ENCODE measurements around the gene UBE3C.
"Not testable (repeated sequence)": the region's sequence is repeated elsewhere in the genome, so short reads cannot be mapped to it uniquely, and the experiment has no call there.

UBE3C gene

DNA sequence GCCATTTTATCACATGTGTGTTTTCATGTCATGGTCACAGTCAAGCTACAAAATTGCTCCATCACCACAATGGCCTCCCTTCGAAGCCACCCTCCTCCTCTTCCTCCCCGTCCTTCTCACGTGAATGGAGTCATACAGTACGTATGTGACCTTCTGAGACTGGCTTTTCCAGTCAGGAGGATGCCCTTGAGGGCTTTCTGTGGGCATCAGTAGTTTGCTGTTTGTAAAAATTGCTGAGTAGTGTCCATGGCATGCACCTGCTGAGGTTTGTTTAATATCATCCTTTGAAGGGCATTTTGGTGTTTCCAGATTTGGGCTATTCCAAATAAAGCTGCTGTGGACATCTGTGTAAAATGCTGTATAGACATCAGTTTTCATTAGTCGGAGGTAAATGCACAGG is 5.9 kb upstream of the UBE3C start:
- DNase-seq = no peak

GRCh38 chr7:157133304-157133703 is 5.4 kb upstream of the UBE3C start:
- DNase-seq = no peak

- no peak for DNase-seq
These were observed 2.4 kb upstream of the UBE3C start for GRCh38 chr7:157136372-157136771.

- no peak for DNase-seq
These were observed 664 bp upstream of the UBE3C start for GRCh38 chr7:157138101-157138423.

- DNase-seq = peak; percentile 55
These were observed 534 bp downstream of the UBE3C start for GRCh38 chr7:157139111-157139809.

GRCh38 chr7:157139810-157140510 is 1.2 kb downstream of the UBE3C start:
- DNase-seq = peak; percentile 9

DNA sequence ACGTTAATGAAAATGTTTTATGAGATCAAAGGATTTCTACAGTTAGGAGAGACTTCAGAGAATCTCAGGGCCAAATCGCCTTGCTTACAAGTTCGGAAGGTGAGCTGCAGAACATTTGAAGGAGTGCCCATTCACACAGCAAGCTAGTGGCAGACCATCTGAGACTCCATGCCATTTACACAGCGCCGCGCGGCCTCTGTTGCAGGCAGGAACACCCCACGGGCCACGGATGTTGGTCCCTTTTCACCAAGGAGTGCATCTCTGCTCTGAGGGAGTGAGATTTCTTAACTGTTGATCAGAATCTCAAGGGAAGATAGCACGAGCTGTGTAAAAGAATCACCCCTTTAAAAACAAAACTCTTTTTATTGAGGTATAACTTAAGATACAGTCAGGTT is 1.8 kb downstream of the UBE3C start:
- no peak for DNase-seq

DNA sequence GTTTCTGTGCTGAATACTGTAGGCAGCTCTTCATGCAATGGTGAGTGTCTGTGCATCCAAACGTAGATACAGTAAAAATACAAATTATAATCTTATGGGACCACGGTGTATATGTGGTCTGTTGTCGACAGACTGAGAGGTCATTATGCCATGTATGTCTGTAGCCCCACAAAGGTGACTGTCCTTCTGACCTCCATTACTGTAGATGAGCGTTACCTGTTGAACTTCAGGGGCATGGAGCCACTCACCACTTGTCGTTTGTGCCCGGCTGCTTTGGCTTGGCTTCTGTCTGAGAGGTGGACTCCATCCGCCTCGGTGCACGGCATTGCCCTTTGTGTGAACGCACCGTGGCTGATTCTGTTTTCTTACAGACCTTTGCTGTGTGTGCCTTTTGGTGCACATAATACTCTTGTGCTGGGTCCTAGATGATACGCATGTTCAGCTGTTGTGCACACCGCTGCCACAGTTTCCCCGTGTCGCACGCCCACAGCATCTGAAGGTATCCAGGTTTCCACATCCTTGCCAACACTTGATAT is 2.9 kb downstream of the UBE3C start:
- DNase-seq = no peak

DNA sequence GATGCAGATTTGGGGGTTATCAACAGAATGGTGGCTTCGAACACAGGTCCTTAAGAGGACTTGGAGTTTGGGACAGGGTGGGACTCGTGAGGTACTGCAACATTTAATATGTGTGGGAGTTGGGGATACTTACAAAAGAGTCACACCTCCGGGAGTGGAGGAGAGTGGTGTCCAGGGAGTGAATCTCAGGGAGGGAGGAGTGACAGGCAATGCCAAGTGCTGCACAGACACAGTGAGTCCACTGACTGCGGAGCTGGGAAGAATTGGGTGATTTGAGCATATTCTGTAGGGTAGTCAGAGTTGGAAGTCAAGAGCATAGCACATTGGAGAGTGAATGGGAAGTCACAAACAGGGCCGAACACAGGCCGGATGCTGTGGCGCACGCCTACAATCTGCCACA is 5.1 kb downstream of the UBE3C start:
- no peak for DNase-seq

DNA sequence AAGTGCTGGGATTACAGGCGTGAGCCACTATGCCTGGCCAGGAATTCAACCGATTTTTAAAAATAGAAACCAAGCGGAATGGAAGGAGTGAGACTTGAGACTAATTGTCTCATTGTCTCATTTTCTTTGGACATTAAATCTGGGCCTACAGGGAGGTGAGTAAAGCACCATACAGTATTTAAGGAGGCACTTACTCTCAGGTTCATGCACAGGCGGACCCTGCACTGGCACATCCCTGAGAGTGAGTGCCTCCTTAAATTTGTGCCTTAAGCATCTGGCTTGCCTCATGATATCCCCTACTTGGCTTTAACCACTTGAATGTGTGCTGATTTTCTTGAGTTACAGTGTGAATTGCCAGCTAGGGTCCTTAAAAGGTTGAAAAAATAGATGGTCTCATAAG is 10.6 kb downstream of the UBE3C start:
- no peak for DNase-seq

DNA sequence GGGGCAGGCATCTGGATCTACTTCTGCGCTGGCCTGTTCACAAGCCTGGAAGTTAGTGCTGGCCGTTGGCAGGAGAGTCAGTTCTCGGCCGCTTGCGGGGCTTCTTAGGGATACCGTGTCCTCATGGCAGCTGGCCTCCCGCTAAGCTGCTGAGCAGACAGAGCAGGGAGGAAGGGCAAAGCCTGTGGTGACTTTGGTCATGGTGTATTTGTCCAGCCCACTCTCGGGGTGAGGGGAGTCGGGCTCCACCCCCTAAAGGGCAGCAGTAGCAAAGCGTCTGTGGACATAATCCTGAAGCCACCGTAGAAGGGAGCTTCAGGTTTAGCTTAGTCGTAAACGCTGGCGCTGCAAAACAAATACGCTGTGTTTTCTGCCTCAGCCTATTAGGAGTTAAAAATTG is 12.2 kb downstream of the UBE3C start:
- no peak for DNase-seq

DNA sequence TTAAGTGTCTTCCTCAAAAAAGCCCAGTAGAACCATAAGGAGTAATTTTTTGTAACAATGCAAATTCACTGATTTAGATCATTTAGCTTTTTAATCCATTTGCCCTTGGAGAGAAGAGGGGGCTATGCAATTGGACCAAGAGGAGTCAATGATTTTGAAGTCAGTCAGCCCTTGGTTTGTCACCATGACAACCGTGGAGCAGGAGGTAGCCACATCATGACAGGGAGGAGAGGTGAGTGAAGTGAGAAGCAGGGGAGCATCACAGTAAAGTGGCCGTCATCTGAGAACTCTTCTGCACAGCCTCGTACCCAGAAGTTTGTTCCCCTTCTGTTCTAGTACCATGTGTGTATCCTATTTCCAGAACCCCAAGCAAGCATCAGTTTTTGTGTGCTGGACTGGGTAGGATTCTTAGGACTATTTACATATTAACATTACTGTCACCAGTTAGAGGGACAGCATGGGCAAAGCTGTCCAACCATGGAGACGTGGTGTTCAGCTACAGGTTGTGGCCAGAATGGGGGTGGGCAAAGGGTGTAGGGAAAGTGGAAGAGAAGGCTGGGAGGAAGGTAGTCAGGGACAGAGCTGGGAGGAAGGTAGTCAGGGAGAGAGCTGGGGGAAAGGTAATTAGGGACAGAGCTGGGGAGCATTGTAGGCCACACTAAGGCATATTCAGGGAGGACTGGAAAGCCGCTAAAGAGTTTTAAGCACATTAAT is 13.1 kb downstream of the UBE3C start:
- DNase-seq = no peak

DNA sequence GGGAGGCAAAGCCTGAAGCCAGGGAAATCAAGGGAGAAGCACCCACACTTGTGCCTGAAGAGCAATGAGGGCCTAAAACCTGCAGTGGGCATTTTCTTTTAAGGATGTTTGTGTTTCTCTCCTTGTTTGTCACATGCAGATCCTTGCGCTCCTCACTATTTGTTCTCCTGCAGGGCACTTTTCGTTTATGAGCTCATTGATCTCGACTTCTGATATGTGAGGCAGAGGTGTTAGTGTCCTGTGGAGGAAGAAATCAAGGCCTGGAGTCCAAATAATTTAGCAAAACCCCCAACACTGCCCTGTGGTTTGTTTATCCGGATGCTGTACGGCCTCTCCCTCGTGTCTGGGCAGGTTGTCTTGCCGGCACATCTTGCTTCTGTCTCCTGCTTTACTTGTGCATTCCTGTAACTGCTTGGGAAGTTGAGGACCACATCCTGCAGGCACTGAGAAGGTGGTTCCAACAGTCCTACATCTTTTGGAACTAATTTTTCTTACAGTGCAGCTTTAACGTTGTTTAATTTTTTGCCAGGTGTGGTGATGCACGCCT is 13.7 kb downstream of the UBE3C start:
- no peak for DNase-seq

GRCh38 chr7:157153260-157153659 is 14.5 kb downstream of the UBE3C start:
- no peak for DNase-seq

GRCh38 chr7:157155959-157156358 is 17.2 kb downstream of the UBE3C start:
- no peak for DNase-seq

- no peak for DNase-seq
These were observed 19.7 kb downstream of the UBE3C start for GRCh38 chr7:157158400-157158799.

DNA sequence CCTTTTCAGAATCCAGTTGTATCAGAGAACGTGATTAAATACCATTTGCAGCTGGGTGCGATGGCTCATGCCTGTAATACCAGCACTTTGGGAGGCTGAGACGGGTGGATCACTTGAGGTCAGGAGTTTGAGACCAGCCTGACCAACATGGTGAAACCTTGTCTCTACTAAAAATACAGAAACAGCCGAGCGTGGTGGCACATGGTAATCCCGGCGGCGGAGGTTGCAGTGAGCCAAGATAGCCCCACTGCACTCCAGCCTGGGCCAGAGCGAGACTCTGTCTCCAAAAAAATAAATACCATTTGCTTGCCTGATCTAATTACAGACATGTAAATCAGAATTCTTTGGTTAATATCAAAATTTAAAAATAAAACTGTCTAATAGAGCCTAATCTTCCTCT is 20.8 kb downstream of the UBE3C start:
- DNase-seq = not testable (repeated sequence)

GRCh38 chr7:157160433-157160832 is 21.7 kb downstream of the UBE3C start:
- DNase-seq = no peak

GRCh38 chr7:157165987-157166386 is 27.3 kb downstream of the UBE3C start:
- DNase-seq = no peak

DNA sequence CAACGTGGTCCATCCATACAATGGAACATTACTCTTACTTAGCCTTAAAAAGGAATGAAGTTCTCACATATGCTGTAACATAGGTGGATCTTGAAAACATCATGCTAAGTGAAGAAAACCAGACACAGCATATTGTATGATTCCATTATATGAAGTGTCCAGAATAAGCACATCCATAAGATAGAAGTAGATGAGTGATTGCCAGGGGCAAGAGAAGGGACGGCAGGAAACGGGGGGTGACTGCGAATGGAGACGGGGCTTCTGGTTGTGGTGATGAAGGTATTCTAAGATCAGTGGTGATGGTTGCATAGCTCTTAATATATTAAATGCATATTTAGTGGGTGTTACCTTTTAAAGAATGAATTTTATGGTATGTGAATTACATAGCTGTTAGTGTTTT is 29.8 kb downstream of the UBE3C start:
- DNase-seq = no peak

DNA sequence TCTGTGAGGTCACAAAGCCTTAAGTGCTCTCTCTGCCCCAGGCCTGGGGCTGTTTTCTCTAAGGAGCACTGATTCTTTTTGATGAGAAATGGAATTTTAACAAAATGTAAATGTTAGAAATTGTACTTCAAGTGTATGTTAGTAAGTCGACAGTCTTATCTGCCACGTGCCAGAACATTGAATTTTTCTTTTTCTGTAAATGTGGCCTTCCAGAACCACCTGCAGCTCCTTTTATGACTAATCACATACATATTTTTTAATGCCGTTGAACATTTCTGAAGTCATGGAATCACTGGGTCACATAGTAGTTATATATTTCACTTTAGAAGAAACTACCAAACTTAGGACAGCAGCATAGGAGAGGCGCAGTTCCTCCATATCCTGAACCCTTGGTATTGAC is 38.0 kb downstream of the UBE3C start:
- DNase-seq = no peak

DNA sequence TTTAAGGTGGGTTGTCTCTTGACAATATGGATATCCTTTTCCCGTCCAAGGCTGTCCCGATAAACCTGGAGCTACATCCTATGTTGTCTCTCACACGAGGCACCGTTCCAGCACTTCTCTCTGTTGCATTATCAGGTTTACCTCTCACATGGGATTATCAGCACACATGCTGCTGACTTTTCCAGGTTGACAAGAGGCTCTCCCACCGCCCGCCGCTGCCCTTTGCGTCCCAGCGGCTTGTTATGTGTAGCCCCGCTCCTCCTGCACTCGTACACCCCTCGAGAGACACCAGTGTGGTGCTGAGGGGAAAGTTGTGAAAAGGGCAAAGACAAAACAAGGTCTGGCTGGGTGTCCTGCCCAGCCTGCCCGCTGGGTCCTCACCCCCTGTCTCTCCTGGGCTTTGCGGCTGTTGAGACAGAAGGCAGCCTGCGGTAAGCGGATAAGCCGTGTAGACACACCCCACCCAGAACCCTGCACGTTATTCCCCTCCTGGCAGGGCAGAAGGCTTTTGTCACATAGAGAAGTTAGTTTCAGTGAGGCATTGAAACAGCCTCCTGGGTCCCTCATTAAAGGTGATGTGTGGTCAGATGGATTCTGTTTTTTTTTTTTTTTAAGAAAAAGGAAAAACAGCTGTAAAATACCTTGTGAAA is 38.7 kb downstream of the UBE3C start:
- no peak for DNase-seq

- DNase-seq = no peak
These were observed 39.3 kb downstream of the UBE3C start for GRCh38 chr7:157177983-157178381.

Measured in activated CD4-positive, alpha-beta T cell treated with anti-CD3 and anti-CD28 coated beads, Interleukin-2, amount 50 U/mL, for 1 hour (primary cell).